HG03571 (cell line): ENCODE measurements around the gene EFHB.
"Not testable (repeated sequence)": the region's sequence is repeated elsewhere in the genome, so short reads cannot be mapped to it uniquely, and the experiment has no call there.

Experiments
- ATAC-seq: cut with Tn5 transposase; IDR thresholded peaks from one replicate; pipeline ENCODE4 v1.9.1; 2021; ENCODE audit not compliant: unreplicated experiment

Gene EFHB

GRCh38 chr3:19931180-19931692 lies 2.8 kb downstream of the EFHB start:
- peak; percentile 78 for ATAC-seq

GRCh38 chr3:19920401-19921080 lies 13.5 kb downstream of the EFHB start:
- ATAC-seq = no peak

DNA sequence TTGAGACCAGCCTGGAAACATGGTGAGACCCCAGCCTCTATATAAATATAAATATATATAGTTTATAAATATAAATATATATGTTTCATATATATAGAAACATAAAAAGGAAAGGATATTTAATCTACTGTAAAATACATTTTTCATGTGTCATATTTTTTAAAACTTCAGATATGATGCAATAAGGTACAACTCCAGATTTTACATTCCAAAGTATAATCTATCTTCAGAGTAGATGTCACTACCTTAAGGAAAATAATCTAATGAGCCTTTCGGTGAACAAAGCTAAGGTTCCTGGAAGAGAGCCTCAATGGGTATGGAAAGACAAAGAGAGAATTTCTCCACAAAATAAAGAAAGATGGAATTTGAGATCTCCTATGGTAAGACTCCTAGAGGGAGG lies 16.9 kb downstream of the EFHB start:
- ATAC-seq = no peak

DNA sequence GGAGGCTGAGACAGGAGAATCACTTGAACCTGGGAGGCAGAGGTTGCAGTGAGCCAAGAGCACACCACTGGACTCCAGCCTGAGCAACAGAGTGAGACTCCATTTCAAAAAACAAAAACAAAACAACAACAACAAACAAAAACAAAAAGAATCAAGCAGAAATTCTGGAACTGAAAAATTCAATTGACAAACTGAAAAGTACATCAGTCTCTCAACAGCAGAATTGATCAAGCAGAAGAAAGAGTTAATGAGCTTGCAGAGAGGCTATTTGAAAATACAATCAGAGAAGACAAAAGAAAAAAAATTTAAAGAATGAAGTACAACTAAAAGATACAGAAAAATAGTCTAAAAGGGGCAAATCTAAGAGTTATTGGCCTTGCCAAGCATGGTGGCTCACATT lies 22.6 kb downstream of the EFHB start:
- no peak for ATAC-seq

GRCh38 chr3:19907523-19907922 lies 26.5 kb downstream of the EFHB start:
- no peak for ATAC-seq

DNA sequence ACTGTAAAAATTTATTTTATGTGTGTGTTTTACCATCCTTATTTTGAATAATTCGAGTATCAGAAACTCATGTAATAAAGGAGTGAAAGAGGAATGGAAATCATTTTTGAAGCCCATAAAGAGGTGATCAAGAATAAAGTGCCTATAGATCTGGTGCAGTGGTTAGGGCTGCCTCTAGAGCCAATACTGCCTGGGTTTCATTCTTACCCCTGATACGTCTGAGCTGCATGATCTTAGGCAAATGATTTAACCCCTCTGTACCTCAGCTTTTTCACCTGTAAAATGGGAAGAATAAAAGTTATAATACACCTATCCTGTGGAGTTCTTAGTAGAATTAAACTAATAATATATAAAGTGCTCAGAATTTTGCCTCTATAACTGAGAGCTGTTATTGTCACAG lies 30.4 kb downstream of the EFHB start:
- ATAC-seq = no peak

- ATAC-seq = no peak
Measured at GRCh38 chr3:19901918-19902317, 32.1 kb downstream of the EFHB start.

- no peak for ATAC-seq
Measured at GRCh38 chr3:19901337-19901736, 32.7 kb downstream of the EFHB start.

DNA sequence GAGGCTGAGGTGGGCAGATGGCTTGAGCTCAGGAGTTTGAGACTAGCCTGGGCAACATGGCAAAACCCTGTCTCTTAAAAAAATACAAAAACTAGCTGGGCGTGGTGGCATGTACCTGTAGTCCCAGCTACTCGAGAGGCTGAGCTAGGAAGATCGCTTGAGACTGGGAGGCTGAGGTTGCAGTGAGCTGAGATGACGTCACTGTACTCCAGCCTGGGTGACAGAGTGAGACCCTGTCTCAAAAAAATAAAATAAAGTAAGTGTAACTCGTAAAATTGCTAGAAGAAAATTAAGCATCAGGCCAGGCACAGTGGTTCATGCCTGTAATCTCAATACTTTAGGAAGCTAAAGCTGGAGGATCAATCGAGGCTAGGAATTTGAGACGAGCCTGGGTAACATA lies 34.2 kb downstream of the EFHB start:
- not testable (repeated sequence) for ATAC-seq

GRCh38 chr3:19899264-19899663 lies 34.8 kb downstream of the EFHB start:
- no peak for ATAC-seq

DNA sequence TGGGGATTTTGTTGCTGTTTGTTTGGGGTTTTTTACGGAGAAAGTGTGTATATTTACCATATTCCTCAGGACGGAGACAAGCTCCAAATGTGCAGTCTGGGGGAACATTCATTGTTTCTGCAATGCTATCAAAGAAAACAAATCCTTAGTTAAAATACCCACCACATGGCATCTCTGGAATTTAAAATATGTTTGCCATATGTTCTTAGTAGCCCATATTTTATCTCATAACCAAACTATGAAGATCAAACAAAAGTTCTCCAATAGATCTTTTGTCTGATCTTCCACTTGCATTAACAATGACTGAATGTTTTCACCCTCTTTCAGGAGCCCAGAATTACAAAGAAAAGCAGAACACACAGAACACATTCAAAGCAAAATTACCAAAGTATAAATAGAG lies 35.3 kb downstream of the EFHB start:
- no peak for ATAC-seq

DNA sequence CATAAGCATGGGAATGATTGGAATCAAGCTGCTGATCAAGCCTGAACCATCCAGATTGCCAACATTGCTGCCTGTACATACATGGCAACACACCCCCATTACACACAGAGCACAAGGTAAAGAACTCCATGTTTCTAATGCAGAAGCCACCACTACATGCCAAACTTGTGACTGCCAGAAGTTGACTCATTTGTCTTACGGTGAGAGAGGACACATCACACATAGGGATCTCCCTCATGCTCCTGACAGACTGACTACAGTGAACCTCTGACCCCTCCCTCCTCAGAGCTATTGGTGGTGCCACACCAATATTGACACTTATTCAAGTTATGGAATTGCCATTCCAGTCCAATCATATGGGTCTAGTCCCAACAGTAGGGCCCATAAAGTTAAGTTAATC lies 42.3 kb downstream of the EFHB start:
- no peak for ATAC-seq

GRCh38 chr3:19888428-19889152 lies 45.4 kb downstream of the EFHB start:
- no peak for ATAC-seq

DNA sequence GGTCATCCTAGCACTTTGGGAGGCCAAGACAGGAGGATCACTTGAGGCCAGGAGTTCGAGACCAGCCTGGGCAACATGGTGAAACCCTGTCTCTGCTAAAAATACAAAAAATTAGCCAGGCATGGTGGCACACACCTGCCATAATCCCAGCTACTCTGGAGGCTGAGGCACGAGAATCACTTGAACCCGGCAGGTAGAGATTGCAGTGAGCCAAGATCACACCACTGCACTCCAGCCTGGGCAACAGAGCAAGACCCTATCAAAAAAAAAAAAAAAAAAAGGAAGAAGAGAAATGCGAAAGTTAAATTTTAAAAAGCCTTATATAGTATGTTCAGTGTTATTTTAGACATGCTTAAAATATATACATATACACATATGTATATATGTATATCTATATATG lies 46.9 kb downstream of the EFHB start:
- ATAC-seq = not testable (repeated sequence)

GRCh38 chr3:19886404-19886803 lies 47.6 kb downstream of the EFHB start:
- no peak for ATAC-seq

- no peak for ATAC-seq
Measured at GRCh38 chr3:19885468-19885867, 48.5 kb downstream of the EFHB start.

- ATAC-seq = no peak
Measured at GRCh38 chr3:19881852-19882251, 52.2 kb downstream of the EFHB start.

DNA sequence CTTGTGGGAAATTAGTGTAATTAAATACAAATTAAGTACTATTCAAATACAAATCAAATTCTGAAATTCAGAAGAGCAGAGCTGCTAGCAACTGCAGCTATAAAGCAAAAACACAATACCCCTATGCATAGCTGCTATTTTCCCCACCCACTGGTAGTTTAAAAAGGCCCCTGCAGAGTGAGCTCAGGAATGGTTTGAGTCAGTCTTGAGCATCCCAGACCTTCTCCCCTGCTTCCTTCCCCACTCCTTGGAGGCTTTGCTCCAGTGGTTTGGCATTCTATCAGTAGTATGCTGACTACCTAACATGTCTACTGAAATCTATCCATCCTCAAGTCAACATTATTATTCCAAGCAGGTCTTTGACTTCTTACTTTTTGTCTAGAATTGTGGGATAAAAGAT lies 53.0 kb downstream of the EFHB start:
- no peak for ATAC-seq

- ATAC-seq = no peak
Measured at GRCh38 chr3:19877656-19878055, 56.4 kb downstream of the EFHB start.

GRCh38 chr3:19866751-19867347 lies 67.2 kb downstream of the EFHB start:
- peak; percentile 92 for ATAC-seq

- ATAC-seq = not testable (repeated sequence)
Measured at GRCh38 chr3:19855318-19855717, 78.7 kb downstream of the EFHB start.

DNA sequence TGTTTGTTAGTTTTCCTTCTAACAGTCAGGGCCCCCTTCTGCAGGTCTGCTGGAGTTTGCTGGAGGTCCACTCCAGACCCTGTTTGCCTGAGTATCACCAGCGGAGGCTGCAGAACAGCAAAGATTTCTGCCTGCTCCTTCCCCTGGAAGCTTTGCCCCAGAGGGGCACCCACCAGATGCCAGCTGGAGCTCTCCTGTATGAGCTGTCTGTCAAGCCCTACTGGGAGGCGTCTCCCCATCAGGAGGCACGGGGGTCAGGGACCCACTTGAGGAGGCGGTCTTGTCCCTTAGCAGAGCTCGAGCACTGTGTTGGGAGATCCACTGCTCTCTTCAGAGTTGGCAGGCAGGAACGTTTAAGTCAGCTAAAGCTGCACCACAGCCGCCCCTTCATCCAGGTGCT lies 87.4 kb downstream of the EFHB start:
- not testable (repeated sequence) for ATAC-seq
